HCT116 (cell line): ENCODE results near the gene STRN3. TPM values are rescaled to one million over a fixed set of nuclear protein-coding genes. Genes with fewer than 3 reads are reported as not detected.
"Not testable (repeated sequence)": the region's sequence is repeated elsewhere in the genome, so short reads cannot be mapped to it uniquely, and the experiment has no call there.

Experiments used
- ATAC-seq: fragments of 200-7000 bp; cut with Tn5 transposase; 2 replicates; pipeline ENCODE4 v1.9.1; 2020; ENCODE audit warnings: mild to moderate bottlenecking, moderate library complexity
- BruUV-seq: library from RNA; stranded (reverse); fragments of 400-500 nt; replicated peaks from 2 replicates; lab custom pipeline; 2021; lab: Mats Ljungman, UMichigan
- CTCF ChIA-PET: fragments of 300-600 bp; sonication (Branson Sonifier 250); formaldehyde crosslinking; loops from one replicate; lab custom pipeline; 2021; ENCODE audit warnings: antibody characterized with exemption; lab: Charles Lee
- POLR2A ChIA-PET: fragments of 300-600, 350-600 bp; sonication (Branson Sonifier 250); formaldehyde crosslinking; loops from one replicate; lab custom pipeline; 2021; ENCODE audit warnings: antibody characterized with exemption; lab: Charles Lee
- RAD21 ChIA-PET, 2 experiments: fragments of 300-600 bp; sonication (Branson Sonifier 250); formaldehyde crosslinking; loops; one replicate each; lab custom pipeline; 2023; ENCODE audit warnings: low total read pairs in 2 of 2; ENCODE audit not compliant: uncharacterized antibody in 2 of 2, unreplicated experiment in 2 of 2, low non-redundant PET in 1 of 2; lab: Charles Lee
- DNase-seq: peaks from one replicate; pipeline ENCODE4 v3.0.0-alpha.2; 2010; ENCODE audit warnings: low read depth, low spot score
- H2AFZ ChIP-seq: fragments of 200-600 bp; shearing (Covaris generic), sonication (generic); 2 replicates; pipeline ENCODE4 v1.6.1; 2017; ENCODE audit warnings: low read depth, mixed run types, mixed read lengths, antibody characterized with exemption, low read length; ENCODE audit not compliant: poor library complexity, severe bottlenecking
- H3K27ac ChIP-seq: 2 replicates; pipeline ENCODE4 v1.5.1; 2012; ENCODE audit warnings: low read depth, low read length
- H3K27me3 ChIP-seq: fragments of 200-600 bp; sonication (generic); 2 replicates; pipeline ENCODE4 v1.6.1; 2016; ENCODE audit warnings: mixed run types, low read length, mixed read lengths; ENCODE audit not compliant: insufficient read depth
- H3K36me3 ChIP-seq, 2 experiments: fragments of 200-500 bp in 1 of 2; fragments of 200-600 bp in 1 of 2; sonication (Bioruptor generic) in 1 of 2; sonication (generic) in 1 of 2; 2 replicates each; pipeline versions ENCODE4 v1.5.1 to v1.6.1; 2014 to 2016; ENCODE audit warnings: low read length in 2 of 2, inconsistent platforms in 1 of 2, mixed read lengths in 1 of 2, mixed run types in 1 of 2; ENCODE audit not compliant: insufficient read depth in 2 of 2, control insufficient read depth in 1 of 2
- H3K4me1 ChIP-seq, 2 experiments: fragments of 200-600 bp in 1 of 2; sonication (generic) in 1 of 2; 2 replicates each; pipeline versions ENCODE4 v1.5.1 to v1.6.1; 2012 to 2017; ENCODE audit warnings: low read length in 2 of 2, inconsistent platforms in 1 of 2, mild to moderate bottlenecking in 1 of 2, mixed read lengths in 1 of 2, mixed run types in 1 of 2, moderate library complexity in 1 of 2; ENCODE audit not compliant: insufficient read depth in 2 of 2, control insufficient read depth in 1 of 2
- H3K4me2 ChIP-seq: fragments of 200-600 bp; sonication (generic); 2 replicates; pipeline ENCODE4 v1.6.1; 2017; ENCODE audit warnings: mixed run types, low read length, mixed read lengths
- H3K4me3 ChIP-seq, 2 experiments: fragments of 200-600 bp in 1 of 2; sonication (generic) in 1 of 2; replicated peaks in 1 of 2; 2 replicates each; pipeline ENCODE4 v1.5.1; 2011 to 2016; ENCODE audit warnings: low read length in 2 of 2, control low read depth in 1 of 2, low read depth in 1 of 2, mild to moderate bottlenecking in 1 of 2, mixed read lengths in 1 of 2, mixed run types in 1 of 2
- H3K79me2 ChIP-seq: fragments of 200-600 bp; sonication (generic); 2 replicates; pipeline ENCODE4 v1.6.1; 2017; ENCODE audit warnings: mild to moderate bottlenecking, mixed run types, low read length, moderate library complexity, mixed read lengths; ENCODE audit not compliant: insufficient read depth
- H3K9ac ChIP-seq: fragments of 200-600 bp; sonication (generic); 2 replicates; pipeline ENCODE4 v1.6.1; 2016; ENCODE audit warnings: low read length, mixed read lengths
- H3K9me2 ChIP-seq: fragments of 200-600 bp; sonication (generic), shearing (Covaris generic); 2 replicates; pipeline ENCODE4 v1.6.1; 2017; ENCODE audit warnings: mixed run types, mild to moderate bottlenecking, moderate library complexity; ENCODE audit not compliant: insufficient read depth
- H3K9me3 ChIP-seq, 2 experiments: fragments of 200-500 bp in 1 of 2; fragments of 200-600 bp in 1 of 2; sonication (Bioruptor generic) in 1 of 2; sonication (generic) in 1 of 2; 2 replicates each; pipeline ENCODE4 v1.6.1; 2014 to 2017; ENCODE audit warnings: low read length in 2 of 2, mixed read lengths in 2 of 2, inconsistent platforms in 1 of 2, low read depth in 1 of 2, mild to moderate bottlenecking in 1 of 2, mixed run types in 1 of 2, moderate library complexity in 1 of 2; ENCODE audit not compliant: control insufficient read depth in 1 of 2, insufficient read depth in 1 of 2
- H4K20me1 ChIP-seq: fragments of 200-600 bp; sonication (generic), shearing (Covaris generic); 2 replicates; pipeline ENCODE4 v1.6.1; 2017; ENCODE audit warnings: mixed run types, mild to moderate bottlenecking, moderate library complexity; ENCODE audit not compliant: insufficient read depth
- CBX3 ChIP-seq: IDR thresholded peaks from 2 replicates; pipeline ENCODE4 v1.6.1; 2012; ENCODE audit warnings: low read depth
- CEBPB ChIP-seq: IDR thresholded peaks from 2 replicates; pipeline ENCODE4 v1.6.1; 2012; ENCODE audit warnings: low read depth
- ELF1 ChIP-seq: IDR thresholded peaks from 2 replicates; pipeline ENCODE4 v1.6.1; 2012; ENCODE audit warnings: low read depth, borderline replicate concordance
- FOSL1 ChIP-seq: IDR thresholded peaks from 2 replicates; pipeline ENCODE4 v1.6.1; 2012; ENCODE audit warnings: low read depth
- JUND ChIP-seq: IDR thresholded peaks from 2 replicates; pipeline ENCODE4 v1.6.1; 2012
- POLR2AphosphoS5 ChIP-seq: IDR thresholded peaks from 2 replicates; pipeline ENCODE4 v1.6.1; 2011; ENCODE audit warnings: mild to moderate bottlenecking, low read depth, low read length, moderate library complexity
- SIN3A ChIP-seq: IDR thresholded peaks from 2 replicates; pipeline ENCODE4 v1.6.1; 2012; ENCODE audit warnings: low read depth
- SP1 ChIP-seq: IDR thresholded peaks from 2 replicates; pipeline ENCODE4 v1.6.1; 2012; ENCODE audit warnings: low read depth
- intact Hi-C: fragments of 100-400 bp; cut with micrococcal nuclease; formaldehyde crosslinking; loops from 2 replicates; pipeline ENCODE4 v1.10.0; 2022
- total RNA-seq: library from RNA; stranded (reverse); gene quantifications from one replicate; pipeline ENCODE4 v1.2.1, GENCODE V29; 2021; ENCODE audit not compliant: unreplicated experiment
- TF ChIP-seq, protein P1 (sequence below): IDR thresholded peaks from 2 replicates; pipeline ENCODE4 v1.6.1; 2012

Gene STRN3
- total RNA-seq, 1 experiment from 2014 or later: 43.4 TPM

DNA sequence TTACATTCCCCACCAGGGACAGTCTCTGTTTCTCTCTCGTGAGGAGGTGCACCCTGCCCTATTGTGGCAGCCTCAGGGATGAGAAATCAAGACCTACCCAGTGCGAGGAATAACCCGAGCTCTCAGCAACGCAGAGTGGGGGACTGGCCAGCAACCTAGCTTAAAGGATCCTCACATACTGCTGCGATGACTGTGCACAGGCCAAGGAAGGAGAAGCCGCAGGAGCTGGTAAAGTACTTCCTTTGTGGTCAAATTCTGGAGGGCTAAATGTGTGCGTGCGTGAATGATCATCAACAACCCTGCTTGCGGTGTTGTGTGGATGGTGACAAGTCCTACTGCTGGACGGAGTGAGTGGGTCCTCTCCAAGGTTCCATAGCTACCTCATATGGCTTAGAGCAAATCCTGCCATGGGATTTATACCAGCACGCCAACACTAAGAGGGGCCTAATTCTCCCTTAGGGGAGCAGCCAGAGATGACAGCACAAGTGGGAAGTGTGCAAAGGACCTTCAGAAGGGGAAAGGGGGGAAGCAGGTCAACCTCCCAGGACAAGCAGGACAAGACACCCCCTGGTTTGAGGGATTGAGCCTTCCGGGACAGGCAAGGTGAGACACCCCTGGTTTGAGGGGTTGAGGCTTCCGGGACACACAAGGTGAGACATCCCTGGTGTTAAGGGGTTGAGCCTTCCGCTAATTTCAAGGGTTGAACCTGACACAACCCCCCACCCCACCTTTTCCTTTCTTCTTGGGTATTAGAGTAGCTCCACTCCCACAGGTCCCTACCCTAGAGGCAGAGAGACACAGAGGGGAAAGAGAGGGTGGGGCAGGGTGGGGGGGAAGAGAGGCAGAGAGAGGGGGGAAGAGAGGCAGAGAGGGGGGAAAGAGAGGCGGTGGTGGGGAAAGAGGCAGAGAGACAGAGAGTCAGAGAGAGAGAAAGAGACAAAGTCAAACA is 59.5 kb downstream of the STRN3 start:
- peak overlapping the region; percentile 61 to 69 for H3K4me3 ChIP-seq
- DNase-seq: peak; percentile 86
- peaks cover 44 to 93% of the 10 kb centered on the region in 2 experiments for H3K4me1 ChIP-seq
- POLR2A ChIA-PET: interaction anchor here (0.8 to 1.4 kb wide), 4 partner anchors 12 to 262 kb away, joined by 3 to 4 read pairs (median 4); no protein-coding TSS in a partner anchor
- H3K79me2 ChIP-seq: peaks cover 95% of the 10 kb centered on the region
- H3K27me3 ChIP-seq: no peaks in the 10 kb centered on the region
- intact Hi-C loops: loop anchor here (1.0 kb wide), 1 partner anchor 60 kb away; the partner anchor contains the start of gene STRN3
- H3K4me2 ChIP-seq: peak overlapping the region; percentile 95
- TF ChIP-seq ELF1 (no peak), FOSL1 (peak; percentile 66; the same call in 1 of the 2 replicates), CBX3 (peak; percentile 28; the same call in 1 of the 2 replicates), JUND (peak; percentile 66), SIN3A (no peak)
- TF ChIP-seq, protein P1, sequence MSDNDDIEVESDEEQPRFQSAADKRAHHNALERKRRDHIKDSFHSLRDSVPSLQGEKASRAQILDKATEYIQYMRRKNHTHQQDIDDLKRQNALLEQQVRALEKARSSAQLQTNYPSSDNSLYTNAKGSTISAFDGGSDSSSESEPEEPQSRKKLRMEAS: peak; percentile 13
- TF ChIP-seq, all 23 proteins: peak for 4
- ChIA-PET CTCF (no interaction called here), RAD21 (no interaction called here)
- peak; percentile 86 for ATAC-seq
- H3K9ac ChIP-seq: peak overlapping the region; percentile 82
- no peak overlapping the region for H2AFZ ChIP-seq
- no peaks in the 10 kb centered on the region for H3K9me2 ChIP-seq
- BruUV-seq: TSS peak; percentile 81
- no peaks in the 10 kb centered on the region for H3K36me3 ChIP-seq
- peak overlapping the region; percentile 88 for H3K27ac ChIP-seq
- no peaks in the 10 kb centered on the region for H4K20me1 ChIP-seq
- H3K9me3 ChIP-seq: no peaks in the 10 kb centered on the region

GRCh38 chr14:30965861-30966260 is 60.3 kb downstream of the STRN3 start:
- Histone ChIP-seq H3K4me1 (peaks cover 44 to 93% of the 10 kb centered on the region in 2 experiments), H3K79me2 (peaks cover 95% of the 10 kb centered on the region), H3K27ac (peak overlapping the region; percentile 88), H3K4me3 (peak overlapping the region; percentile 61 to 69), H3K9ac (peak overlapping the region; percentile 82), H3K4me2 (peak overlapping the region; percentile 95)
- ATAC-seq: peak; percentile 81
- CTCF ChIA-PET, H3K9me3 ChIP-seq, BruUV-seq, H2AFZ ChIP-seq, H4K20me1 ChIP-seq, H3K9me2 ChIP-seq, H3K36me3 ChIP-seq, H3K27me3 ChIP-seq, RAD21 ChIA-PET: not testable (repeated sequence)
- POLR2A ChIA-PET: interaction anchor here (1.1 to 1.2 kb wide), 2 partner anchors 12 to 263 kb away, joined by 3 to 4 read pairs; no protein-coding TSS in a partner anchor
- peak; percentile 84 for DNase-seq
- TF ChIP-seq, protein P1: peak; percentile 55; the same call in 1 of the 2 replicates
- 0 out of 2 replicates have a peak, but pooled peaks have one; percentile 19 for TF ChIP-seq SIN3A
- TF ChIP-seq FOSL1: peak; percentile 85
- TF ChIP-seq CBX3: peak; percentile 63; the same call in 1 of the 2 replicates
- peak; percentile 88 for TF ChIP-seq SP1
- peak; percentile 33; the same call in 1 of the 2 replicates for TF ChIP-seq CEBPB
- TF ChIP-seq POLR2AphosphoS5: peak; percentile 40; the same call in 1 of the 2 replicates
- TF ChIP-seq JUND: peak; percentile 86
- intact Hi-C loops: loop anchor here (1.0 kb wide), 1 partner anchor 60 kb away; the partner anchor contains the start of gene STRN3

GRCh38 chr14:30962537-30962936 is 63.6 kb downstream of the STRN3 start:
- POLR2A ChIA-PET, BruUV-seq, CTCF ChIA-PET, H3K9ac ChIP-seq, H4K20me1 ChIP-seq, H3K4me3 ChIP-seq, RAD21 ChIA-PET, H3K9me3 ChIP-seq, H3K27ac ChIP-seq, H2AFZ ChIP-seq, H3K4me2 ChIP-seq, DNase-seq, H3K27me3 ChIP-seq, ATAC-seq, H3K36me3 ChIP-seq, intact Hi-C loops, H3K9me2 ChIP-seq: not testable (repeated sequence)
- peaks cover 30 to 84% of the 10 kb centered on the region in 2 experiments for H3K4me1 ChIP-seq
- H3K79me2 ChIP-seq: peaks cover 93% of the 10 kb centered on the region
